Urinary bladder (tissue), 4 donors: ENCODE results near the gene DPP4. TPM values are rescaled to one million over a fixed set of nuclear protein-coding genes. Genes with fewer than 3 reads are reported as not detected.

Source experiments
- DNase-seq: peaks from one replicate; pipeline ENCODE4 v3.0.0-alpha.2; 2015; ENCODE audit errors: extremely low spot score
- H3K27ac ChIP-seq: one replicate; pipeline ENCODE4 v1.5.1; 2013; ENCODE audit warnings: low read depth, mild to moderate bottlenecking, moderate library complexity
- H3K36me3 ChIP-seq: one replicate; pipeline ENCODE4 v1.6.1; 2013; ENCODE audit warnings: mild to moderate bottlenecking, moderate library complexity; ENCODE audit not compliant: insufficient read depth
- H3K4me1 ChIP-seq: one replicate; pipeline ENCODE4 v1.6.1; 2013; ENCODE audit warnings: mild to moderate bottlenecking, moderate library complexity; ENCODE audit not compliant: insufficient read depth
- H3K4me3 ChIP-seq: one replicate; pipeline ENCODE4 v1.5.1; 2013; ENCODE audit warnings: low read depth, low read length
- WGBS: extraction: QIAGEN DNeasy Blood & Tissue Kit; methylation state at CpG from one replicate; pipeline ENCODE4 v1.1.7; 2013; 5-methylcytosine and 5-hydroxymethylcytosine counted together
- polyA plus RNA-seq: library from polyadenylated mRNA; stranded (reverse); fragments of 200-250 nt; gene quantifications from one replicate; pipeline ENCODE4 v1.2.3, GENCODE V29; 2013
- total RNA-seq: library from RNA; depleted of rRNA; stranded (reverse); fragments of >200 nt; gene quantifications from one replicate; pipeline ENCODE4 v1.2.3, GENCODE V29; 2014
- donor health status: healthy with polysubstance abuse.
- donor health status: healthy.

DPP4 gene
- total and polyA plus RNA-seq, 2 donors: 0.80 to 44.1 TPM

DNA sequence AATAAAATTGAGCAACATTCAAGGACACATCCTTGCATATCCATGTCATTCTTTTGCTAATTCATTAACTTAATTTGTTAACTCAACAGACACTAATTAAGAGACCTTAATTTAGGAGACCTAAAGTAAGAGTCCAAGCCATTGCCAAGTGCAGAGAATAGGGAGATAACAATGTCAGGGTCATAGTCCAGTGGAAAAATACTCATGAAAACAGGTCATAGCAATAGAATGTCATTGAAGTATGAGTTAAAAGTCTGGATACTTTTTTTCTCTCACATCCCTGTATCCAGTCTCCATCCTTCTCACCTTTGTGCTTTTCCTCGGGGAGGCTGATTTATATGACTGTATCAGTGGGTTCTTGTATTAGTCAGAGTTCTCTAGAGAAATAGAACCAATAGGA lies 26.6 kb upstream of the DPP4 start:
- 37% methylated on average over 1 of the region's 1 CpG for WGBS
- Histone ChIP-seq H3K4me1 (no peaks in the 10 kb centered on the region), H3K36me3 (no peaks in the 10 kb centered on the region), H3K4me3 (no peak overlapping the region), H3K27ac (no peak overlapping the region)
- no peak for DNase-seq

DNA sequence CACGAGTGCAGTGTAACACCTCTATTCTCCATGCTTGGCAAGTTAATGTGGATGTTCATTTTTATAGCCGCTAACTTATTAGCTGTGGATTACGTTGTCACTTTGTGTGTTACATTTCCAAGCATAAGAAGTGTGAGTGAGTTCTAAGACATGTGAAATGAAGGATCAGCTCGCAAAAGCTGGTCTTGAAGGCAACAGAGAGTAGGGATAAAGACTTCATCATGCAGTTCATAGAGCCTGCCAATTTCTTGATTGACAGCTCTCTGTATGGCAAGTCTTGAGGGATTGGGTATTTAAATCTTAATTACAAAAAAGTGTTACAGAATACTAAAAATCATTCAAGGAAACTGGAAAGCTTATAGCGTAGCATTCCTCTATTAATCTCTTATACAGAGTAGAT lies 25.8 kb upstream of the DPP4 start:
- Histone ChIP-seq H3K36me3 (no peaks in the 10 kb centered on the region), H3K4me3 (no peak overlapping the region), H3K4me1 (no peaks in the 10 kb centered on the region), H3K27ac (no peak overlapping the region)
- 86% methylated on average over 5 of the region's 5 CpGs for WGBS
- no peak for DNase-seq

DNA sequence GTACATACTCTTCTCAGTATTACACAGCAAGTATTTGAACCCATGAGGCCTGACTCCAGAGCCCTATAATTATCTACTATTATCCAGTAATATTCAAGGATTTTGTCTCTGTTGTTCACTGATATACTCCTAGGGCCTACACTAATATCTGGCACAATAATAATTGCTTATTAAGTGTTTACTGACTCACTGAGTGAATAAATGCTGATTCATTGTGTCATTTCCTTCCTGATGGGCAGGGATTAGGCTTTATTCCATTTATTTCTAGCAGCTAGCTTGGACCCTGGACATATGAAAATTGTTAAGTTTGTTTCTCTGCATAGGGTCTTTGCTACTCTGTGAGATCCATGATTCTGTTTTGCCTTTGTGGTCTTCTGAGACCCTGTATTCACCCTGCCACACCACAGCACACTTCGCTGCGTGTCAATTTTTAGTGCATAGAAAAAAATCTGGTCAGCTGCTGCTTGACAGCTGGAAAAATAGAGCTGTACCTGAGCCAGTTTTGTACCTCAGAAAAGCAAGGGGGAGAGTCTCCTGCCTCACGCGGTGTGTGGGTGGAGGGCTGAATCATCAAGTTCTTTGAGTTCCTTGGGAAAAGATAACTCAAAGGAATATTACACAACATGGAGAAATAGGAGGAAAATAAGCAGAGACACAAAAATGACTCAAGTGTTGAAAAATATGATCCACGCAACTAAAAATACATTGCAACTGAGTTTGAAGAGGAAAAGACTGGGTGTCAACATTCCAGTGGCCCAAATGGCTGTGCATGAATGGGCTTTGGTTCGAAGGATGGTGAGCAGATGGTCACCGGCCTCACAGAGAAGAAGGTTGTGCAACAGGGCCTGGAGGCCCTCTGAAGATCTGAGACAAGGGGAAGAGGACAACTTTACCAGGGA lies 18.9 kb upstream of the DPP4 start:
- no peak for DNase-seq

DNA sequence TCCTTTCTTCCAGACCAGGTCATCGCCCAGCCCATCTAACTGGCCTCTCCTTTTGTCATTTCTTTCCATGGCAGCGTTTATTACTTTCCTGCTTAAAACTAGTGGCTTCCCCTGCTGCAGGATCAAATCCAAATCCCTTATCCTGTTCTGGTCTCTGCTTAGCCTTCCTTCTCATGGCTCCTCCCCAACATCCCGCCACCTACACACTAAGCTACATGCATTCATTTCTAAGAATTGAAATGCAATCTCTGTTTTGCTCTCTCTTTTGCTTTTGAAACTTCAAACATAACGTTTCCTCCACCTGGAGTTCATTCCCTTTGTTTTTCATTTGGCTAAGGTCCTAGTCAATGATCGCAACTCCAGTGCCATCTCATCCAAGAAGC lies 18.0 kb upstream of the DPP4 start:
- no peak overlapping the region for H3K4me3 ChIP-seq
- no peak overlapping the region for H3K27ac ChIP-seq
- H3K36me3 ChIP-seq: no peaks in the 10 kb centered on the region
- H3K4me1 ChIP-seq: peaks cover 1% of the 10 kb centered on the region
- 82% methylated on average over 5 of the region's 5 CpGs for WGBS
- DNase-seq: no peak

More for the DNA sequence above, 18.9 kb upstream of the DPP4 start:
- WGBS: 86% methylated on average over 7 of the region's 7 CpGs
- Histone ChIP-seq H3K4me3 (no peak overlapping the region), H3K27ac (no peak overlapping the region), H3K36me3 (no peaks in the 10 kb centered on the region), H3K4me1 (peaks cover 1% of the 10 kb centered on the region)

DNA sequence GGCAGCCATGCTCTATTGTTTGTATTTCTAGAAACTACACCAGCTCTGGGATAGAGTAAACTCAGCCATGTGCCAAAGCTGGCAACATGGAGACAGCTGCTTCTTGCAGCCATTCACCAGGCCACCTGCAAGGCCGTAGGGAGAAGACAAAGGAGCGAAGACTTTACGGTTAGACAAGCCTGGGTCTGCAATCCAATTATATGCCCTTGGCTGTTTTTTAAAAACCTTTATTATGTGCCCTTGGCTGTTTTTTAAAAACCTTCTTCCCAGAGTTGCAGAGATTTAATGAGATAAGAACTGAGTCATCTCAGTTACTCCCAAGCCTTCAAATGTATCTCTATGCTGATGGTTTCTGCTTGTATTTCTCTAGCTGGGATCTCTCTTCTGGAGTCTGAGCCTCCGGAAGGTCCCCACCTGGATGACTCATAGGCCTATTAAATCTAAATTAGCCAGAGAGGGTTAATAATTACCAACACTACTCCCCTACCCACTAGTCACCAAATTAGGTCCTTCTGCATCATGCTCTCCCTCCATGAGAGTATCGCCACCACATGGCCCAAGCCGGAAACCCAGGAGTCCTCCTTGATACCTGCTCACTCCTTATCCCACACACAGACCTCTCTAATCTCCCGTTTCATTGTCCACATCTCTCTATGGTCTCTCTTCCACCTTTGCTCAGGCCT lies 17.5 kb upstream of the DPP4 start:
- 90% methylated on average over 7 of the region's 7 CpGs for WGBS
- H3K36me3 ChIP-seq: no peaks in the 10 kb centered on the region
- H3K4me3 ChIP-seq: no peak overlapping the region
- peaks cover 1% of the 10 kb centered on the region for H3K4me1 ChIP-seq
- DNase-seq: no peak
- no peak overlapping the region for H3K27ac ChIP-seq

DNA sequence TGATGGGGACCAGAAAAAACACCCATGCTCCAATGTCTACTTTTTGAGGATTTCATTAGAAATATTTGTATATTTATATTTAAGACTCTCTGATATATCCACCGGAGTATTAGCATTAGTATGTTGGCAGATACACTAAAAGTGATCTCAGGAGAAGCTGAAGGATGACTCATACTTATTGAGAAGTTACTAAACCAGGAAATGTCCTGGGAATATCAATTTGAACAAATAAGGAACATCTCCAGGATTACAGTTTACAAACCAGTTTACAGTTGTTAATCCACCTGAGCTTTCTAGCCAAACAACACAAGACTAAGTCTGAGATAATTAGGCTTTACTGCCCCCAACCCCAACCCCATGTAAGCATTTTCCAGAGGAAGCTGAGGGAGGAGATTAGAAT lies 16.1 kb upstream of the DPP4 start:
- peaks cover 1% of the 10 kb centered on the region for H3K4me1 ChIP-seq
- 40% methylated on average over 1 of the region's 1 CpG for WGBS
- no peak overlapping the region for H3K27ac ChIP-seq
- DNase-seq: no peak
- H3K36me3 ChIP-seq: no peaks in the 10 kb centered on the region
- no peak overlapping the region for H3K4me3 ChIP-seq

DNA sequence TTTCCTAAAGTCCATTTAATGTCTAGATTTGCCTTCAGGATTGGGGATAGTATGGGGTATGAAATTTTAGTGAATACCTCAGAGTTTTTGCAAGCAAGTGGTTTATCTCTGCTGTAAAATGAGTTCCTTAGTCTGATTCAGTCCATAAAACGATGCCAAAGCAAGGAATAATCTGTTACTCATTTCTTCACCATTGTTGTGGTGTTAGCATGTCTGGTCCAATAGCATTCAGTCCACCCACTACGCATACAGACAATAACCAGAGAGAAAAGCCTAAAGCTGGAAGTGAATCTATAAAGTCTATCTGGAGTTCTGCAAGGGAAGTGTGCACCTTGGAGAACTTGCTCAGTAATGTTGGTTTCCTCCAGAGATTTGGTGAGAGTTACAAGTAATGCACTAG lies 12.9 kb upstream of the DPP4 start:
- no peaks in the 10 kb centered on the region for H3K36me3 ChIP-seq
- H3K27ac ChIP-seq: no peak overlapping the region
- no peak overlapping the region for H3K4me3 ChIP-seq
- 90% methylated on average over 2 of the region's 2 CpGs for WGBS
- no peak for DNase-seq
- H3K4me1 ChIP-seq: peaks cover under 1% of the 10 kb centered on the region

DNA sequence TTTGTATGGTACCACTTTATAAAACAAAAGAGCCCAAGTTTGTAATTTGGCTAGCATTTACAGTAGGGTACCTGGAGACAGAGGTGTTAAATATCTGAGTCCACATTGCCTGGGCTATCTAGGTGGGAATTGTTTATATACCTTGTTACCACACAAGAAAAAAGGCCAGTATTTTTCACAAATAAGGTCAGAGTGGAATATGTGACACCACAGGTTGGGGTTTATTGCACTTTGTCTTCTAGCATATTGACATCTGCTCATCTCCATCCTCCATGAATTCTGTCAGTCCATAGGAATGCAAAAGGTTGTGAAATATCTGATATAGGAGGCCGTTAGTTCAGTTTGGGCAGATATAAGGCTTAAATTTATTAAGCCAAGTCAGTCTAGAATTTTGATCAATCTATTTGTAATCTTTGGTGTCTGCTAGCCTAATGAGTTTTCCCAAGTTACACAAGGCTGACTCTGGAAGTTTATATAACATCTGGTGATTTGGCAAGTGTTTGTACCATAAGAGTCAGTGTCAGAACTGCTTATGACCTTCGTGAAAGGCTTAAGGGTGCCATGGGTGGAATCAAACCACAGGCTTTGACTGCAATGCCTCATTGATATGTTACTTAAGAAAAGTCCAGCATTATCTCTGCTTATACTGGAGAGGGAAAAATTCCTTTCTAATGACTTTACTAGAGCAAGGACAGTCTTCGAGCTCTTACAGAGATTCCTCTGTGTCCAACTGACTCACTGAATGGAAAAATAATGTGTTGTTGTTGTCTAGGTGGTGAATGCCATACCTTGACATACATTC lies 11.3 kb upstream of the DPP4 start:
- Histone ChIP-seq H3K27ac (no peak overlapping the region), H3K36me3 (no peaks in the 10 kb centered on the region), H3K4me1 (no peaks in the 10 kb centered on the region), H3K4me3 (no peak overlapping the region)
- DNase-seq: no peak
- 53% methylated on average over 3 of the region's 3 CpGs for WGBS

DNA sequence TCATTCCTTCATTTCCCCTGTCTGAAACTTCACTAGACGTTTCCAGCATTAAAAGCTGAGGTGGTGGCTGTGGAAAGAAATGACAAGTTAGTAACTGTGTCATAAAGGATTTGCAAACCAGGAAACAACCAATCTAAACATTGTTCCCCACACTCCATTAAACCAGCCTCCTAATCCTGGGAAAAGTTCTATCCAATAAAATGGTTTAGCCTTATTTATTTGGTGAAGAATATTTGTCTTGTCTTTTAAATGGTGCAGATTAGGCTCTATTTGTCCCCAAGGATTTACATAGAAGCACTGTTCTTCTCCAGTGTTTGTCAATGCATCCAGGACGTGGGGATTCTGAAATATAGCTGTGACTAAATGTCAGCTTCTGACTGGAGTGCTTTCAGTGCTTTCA lies 10.5 kb upstream of the DPP4 start:
- Histone ChIP-seq H3K4me3 (no peak overlapping the region), H3K27ac (no peak overlapping the region), H3K36me3 (no peaks in the 10 kb centered on the region), H3K4me1 (no peaks in the 10 kb centered on the region)
- 27% methylated on average over 2 of the region's 2 CpGs for WGBS
- DNase-seq: no peak

DNA sequence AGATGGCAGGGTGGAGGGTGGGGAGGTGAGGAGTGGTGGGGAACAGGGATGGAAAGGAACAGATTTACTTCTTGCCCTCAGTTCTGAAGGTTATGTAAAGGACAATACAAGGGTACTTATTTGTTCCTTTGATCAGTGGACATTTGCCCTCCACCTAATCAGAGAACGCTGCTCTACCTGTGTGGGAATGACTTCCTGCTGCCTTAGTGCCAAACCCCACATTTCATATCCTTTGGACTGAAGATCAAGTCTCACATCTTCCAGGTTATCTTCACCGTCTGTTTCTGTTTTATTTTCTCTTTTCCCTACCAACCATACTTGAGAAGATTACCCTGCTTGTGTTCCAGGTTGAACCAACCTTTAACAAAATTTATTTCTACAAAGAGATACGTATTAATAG lies 8.7 kb upstream of the DPP4 start:
- DNase-seq: no peak
- H3K4me3 ChIP-seq: no peak overlapping the region
- no peak overlapping the region for H3K27ac ChIP-seq
- 96% methylated on average over 3 of the region's 3 CpGs for WGBS
- no peaks in the 10 kb centered on the region for H3K4me1 ChIP-seq
- H3K36me3 ChIP-seq: no peaks in the 10 kb centered on the region

DNA sequence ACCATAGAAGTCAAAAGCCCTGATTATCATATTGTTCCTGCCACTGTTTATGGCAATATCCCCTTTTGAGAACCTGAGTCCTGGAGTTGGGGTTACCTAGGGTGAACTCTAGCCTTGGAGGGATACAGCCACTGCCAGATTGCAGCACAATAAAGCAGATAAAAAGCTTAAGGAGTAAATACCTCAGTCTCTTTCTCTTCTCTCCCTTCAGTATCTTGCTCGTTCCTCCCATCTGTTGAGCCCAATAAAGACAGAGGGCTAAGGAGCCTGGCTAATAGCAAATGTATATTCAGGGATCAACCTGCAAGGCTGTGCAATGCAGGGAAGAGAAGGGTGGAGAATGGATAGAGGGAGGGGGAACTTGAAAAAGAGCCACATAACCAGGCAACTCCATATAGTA lies 8.0 kb upstream of the DPP4 start:
- no peak overlapping the region for H3K27ac ChIP-seq
- 37% methylated on average over 1 of the region's 1 CpG for WGBS
- no peaks in the 10 kb centered on the region for H3K36me3 ChIP-seq
- no peak overlapping the region for H3K4me3 ChIP-seq
- no peaks in the 10 kb centered on the region for H3K4me1 ChIP-seq
- DNase-seq: no peak

DNA sequence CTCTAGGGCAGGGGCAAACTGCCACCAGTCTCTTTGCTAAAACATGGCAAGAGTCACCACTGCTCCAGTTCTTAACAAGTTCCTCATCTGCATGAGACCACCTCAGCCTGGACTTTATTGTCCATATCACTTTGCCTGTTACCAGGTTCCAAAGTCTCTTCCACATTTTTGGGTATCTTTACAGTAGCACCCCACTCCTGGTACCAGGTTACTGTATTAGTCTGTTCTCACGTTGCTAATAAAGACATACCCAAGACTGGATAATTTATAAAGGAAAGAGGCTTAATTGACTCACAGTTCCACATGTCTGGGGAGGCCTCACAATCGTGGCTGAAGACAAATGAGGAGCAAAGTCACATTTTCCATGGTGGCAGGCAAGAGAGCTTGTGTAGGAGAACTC lies 5.5 kb upstream of the DPP4 start:
- 90% methylated on average over 2 of the region's 2 CpGs for WGBS
- Histone ChIP-seq H3K36me3 (no peaks in the 10 kb centered on the region), H3K4me3 (no peak overlapping the region), H3K27ac (no peak overlapping the region), H3K4me1 (no peaks in the 10 kb centered on the region)
- DNase-seq: no peak

DNA sequence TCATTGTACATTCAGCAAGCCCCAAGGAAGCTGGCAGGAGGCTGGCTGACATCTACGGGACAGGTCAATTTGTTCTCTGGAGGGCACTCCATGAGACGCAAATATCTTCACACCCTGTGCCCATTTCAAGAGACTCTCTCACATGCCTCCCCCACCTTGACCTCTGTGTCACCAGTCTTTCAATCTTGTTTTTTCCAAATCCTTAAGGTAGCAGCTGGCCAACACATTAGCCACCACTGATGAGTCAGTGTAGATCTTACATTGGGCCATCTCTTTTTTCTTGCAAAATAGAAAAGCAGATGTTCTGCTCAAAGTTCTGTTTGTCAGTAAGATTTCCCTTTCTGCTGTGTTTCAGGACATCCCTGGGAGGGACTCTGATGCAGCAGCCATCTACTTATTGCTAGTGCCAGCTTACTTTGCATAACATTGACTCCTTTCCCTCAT lies 1.7 kb upstream of the DPP4 start:
- 93% methylated on average over 2 of the region's 2 CpGs for WGBS

More for the DNA sequence above, 1.7 kb upstream of the DPP4 start:
- Histone ChIP-seq H3K4me3 (no peak overlapping the region), H3K36me3 (no peaks in the 10 kb centered on the region), H3K4me1 (no peaks in the 10 kb centered on the region), H3K27ac (no peak overlapping the region)
- no peak for DNase-seq
